ENCODE data around the gene SMIM33.

- no peak for TF ChIP-seq CTCF (IDR thresholded peaks at IDR 0.05; ENCODE audit: insufficient read depth, low read length)
- no peak for TF ChIP-seq POLR2AphosphoS5 (IDR thresholded peaks at IDR 0.05; ENCODE audit: low read depth)
Observed at GRCh38 chr5:139470821-139471300, at the start of gene SMIM33.
